Measurements from ENCODE around the gene AKAP3.

- no peak for TF ChIP-seq CTCF (IDR thresholded peaks at IDR 0.05; ENCODE audit: insufficient read depth, low read length, poor library complexity, severe bottlenecking)
- no peak for TF ChIP-seq EZH2phosphoT487 (conservative IDR thresholded peaks at IDR 0.05; ENCODE audit: low read length)
These were observed 53.0 kb downstream of the AKAP3 start for GRCh38 chr12:4595881-4596280.
